GM19351 (cell line): ENCODE data around the gene SRSF8.
"Not testable (repeated sequence)": the region's sequence is repeated elsewhere in the genome, so short reads cannot be mapped to it uniquely, and the experiment has no call there.

ENCODE experiments used
- ATAC-seq: cut with Tn5 transposase; IDR thresholded peaks from one replicate; pipeline ENCODE4 v1.9.1; 2021; ENCODE audit warnings: mild to moderate bottlenecking, moderate library complexity; ENCODE audit not compliant: unreplicated experiment

SRSF8 gene, protein sequence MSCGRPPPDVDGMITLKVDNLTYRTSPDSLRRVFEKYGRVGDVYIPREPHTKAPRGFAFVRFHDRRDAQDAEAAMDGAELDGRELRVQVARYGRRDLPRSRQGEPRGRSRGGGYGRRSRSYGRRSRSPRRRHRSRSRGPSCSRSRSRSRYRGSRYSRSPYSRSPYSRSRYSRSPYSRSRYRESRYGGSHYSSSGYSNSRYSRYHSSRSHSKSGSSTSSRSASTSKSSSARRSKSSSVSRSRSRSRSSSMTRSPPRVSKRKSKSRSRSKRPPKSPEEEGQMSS

DNA sequence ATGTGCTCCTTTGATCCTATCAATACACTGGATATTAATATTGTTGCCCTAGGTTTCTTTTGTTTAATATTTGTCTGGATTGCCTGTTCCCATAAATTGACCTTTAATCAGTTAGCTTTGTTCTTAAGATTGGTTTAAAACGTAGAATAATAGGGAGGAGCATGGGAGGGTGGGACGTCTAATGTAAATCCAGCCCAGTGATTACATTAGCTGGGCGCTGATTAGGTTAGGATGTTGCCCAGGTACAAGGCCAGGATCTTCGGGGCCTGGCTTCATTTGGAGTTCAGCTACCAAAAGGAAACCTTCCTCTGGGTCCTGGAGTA is at the start of gene SRSF8:
Gene SRSF8 (plus strand): TSS at position 204 of the 323 bp plus-strand sequence. CDS start 308 bp downstream, outside the sequence.
- peak; percentile 44 for ATAC-seq

DNA sequence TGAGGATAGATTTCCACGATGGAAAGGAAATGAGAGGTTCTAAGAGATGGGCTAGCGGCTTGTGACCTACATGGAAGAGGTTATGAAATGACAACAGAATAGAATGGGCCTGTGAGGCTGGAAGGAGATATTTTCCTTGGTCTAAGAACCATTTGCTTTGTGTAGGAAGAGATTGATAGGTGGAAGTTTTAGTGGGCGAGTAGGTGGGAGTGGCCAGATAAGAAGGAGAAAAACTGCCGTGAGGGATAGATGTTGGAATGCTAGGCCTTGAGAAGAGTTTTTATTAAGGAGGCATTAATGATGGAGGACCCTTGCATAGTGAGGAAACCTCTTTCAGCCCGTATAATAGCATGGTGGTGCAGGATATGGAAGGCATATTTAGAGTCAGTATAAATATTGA is 45.3 kb upstream of the SRSF8 start:
- ATAC-seq: not testable (repeated sequence)

DNA sequence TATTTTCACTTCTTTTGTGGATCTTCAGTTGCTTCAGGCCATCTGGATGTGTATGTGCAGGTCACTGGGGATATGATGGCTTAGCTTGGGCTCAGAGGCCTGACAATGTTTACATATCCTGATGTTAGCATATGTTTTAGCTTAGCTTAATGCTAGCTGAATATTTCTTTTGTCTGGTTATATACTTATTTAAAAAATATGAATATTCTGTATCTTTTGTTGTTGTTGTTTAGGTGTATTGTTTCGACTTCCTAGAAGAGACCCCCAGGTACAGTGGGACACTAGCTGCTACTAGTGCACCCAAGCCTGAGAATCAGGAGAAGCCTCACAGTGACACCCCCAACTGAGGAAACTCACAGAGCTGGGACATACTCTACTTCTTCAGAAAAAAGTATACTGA is 41.8 kb upstream of the SRSF8 start, which contains the start of gene KDM4E:
Gene KDM4E (plus strand): TSS at position 301 of the 400 bp plus-strand sequence. CDS start 300 bp downstream, outside the sequence.
- ATAC-seq: no peak

DNA sequence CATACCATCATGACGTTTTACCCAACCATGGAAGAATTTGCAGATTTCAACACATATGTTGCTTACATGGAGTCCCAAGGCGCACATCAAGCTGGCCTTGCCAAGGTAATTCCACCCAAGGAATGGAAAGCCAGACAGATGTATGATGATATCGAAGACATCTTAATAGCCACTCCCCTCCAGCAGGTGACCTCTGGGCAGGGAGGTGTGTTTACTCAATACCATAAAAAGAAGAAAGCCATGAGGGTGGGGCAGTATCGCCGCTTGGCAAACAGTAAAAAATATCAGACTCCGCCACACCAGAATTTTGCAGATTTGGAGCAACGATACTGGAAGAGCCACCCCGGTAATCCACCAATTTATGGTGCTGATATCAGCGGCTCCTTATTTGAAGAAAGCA is 41.1 kb upstream of the SRSF8 start:
- ATAC-seq: not testable (repeated sequence)

DNA sequence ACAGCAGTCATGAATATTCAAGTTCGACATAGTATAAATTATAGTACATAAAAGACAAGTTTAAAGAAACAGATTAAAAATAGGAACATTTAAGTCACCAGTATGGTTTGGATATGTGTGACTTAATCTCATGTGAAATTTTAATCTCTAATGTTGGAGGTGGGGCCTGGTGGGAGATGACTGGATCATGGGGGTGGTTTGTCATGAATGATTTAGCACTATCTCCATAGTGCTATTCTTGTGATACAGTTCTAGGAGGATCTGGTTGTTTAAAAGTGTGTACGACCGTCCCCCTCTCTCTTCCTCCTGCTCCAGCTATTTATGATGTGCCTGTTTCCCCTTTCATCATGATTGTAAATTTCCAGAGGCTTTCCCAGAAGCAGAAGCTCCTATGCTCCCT is 38.4 kb upstream of the SRSF8 start:
- no peak for ATAC-seq

DNA sequence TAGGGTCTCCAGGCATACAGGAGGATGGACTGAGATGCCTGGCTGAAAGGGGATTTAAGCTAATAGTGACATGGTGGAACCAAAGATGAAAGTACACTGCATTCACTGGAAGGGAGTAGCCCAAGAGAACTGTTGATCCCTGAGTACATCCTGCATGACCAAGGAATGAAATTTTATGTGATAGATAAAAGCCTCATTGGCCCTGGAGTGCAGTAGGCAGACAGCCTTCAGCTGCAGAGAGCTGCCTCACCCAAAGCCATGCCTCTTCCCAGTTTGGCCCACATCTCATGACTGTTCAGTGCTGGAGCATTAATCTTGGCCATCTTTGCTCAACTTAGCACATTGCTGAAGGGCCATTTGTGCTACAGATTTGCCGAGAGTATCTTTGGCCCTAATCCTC is 33.7 kb upstream of the SRSF8 start:
- no peak for ATAC-seq

DNA sequence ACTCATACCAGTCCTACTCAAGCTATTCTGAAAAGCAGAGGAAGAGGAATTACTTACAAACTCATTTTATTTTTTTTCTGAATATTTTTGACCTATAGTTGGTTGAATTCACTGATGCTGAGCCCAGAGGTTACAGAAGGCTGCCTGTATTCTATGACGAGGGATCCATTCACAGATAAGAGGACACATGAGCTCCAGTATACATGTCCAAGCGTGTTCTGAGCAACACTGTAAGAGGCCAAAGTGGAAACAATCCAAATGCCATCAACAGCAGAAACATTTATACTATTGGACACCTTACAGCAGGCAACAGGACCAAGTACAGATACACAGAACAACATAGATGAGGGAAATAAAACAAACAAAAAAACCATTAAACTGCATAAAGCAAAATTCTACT is 31.4 kb upstream of the SRSF8 start:
- no peak for ATAC-seq

DNA sequence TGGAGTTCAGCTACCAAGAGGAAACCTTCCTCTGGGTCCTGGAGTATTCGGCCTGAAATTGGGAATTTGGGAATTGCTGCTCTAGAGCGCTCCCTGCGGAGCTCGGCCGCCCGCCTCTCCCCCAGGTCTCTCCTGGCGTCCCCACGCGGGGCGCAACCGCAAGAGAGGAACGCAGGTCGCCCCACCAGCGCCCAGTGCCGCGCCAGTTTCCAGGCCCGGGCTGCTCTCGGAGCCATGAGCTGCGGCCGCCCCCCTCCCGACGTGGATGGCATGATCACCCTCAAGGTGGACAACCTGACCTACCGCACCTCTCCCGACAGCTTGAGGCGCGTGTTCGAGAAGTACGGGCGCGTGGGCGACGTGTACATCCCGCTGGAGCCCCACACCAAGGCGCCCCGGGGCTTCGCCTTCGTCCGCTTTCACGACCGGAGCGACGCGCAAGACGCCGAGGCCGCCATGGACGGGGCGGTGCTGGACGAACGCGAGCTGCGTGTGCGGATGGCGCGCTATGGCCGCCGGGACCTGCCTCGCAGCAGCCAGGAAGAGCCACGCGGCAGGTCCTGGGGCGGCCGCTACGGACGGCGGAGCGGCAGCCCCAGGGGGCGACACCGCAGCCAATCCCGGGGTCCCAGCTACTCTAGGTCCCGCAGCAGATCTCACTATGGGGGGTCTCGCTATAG is 29.2 kb upstream of the SRSF8 start:
- ATAC-seq: not testable (repeated sequence)

DNA sequence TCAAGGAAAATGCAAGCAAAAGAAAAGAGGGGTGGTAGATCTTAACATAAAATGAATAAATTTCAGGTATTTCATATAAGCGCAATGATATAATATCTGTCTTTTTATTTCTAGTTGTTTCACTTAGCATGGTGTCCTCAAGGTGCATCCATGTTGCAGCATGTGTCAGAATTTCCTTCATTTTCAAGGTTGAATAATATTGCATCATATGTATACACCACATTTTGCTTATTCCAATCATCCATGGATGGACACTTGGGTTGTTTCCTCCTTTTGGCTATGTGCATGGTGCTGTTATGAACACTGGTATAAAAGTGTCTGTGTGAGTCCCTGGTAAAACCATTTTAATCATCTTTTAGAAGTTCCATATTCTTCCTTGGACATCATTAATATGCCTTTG is 24.5 kb upstream of the SRSF8 start:
- ATAC-seq: no peak

DNA sequence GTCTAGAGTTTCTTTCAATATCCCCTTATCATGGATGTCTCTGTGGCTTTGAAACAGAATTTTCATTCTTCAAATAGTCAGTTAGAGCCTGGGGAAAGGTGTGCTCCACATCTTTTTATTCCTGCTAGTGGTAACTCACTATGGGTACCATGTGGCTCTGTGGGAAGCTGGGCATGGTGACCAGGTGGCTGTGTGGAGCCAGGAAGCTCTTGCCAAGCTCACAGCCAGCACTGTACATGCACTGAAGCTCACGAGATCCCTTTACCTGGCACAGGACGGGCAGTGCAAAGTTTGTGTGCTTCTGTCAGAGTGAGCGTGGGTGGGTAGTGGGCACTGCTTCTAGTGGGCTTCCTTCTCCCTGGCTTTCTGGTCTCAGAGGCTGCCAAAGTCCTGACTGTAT is 23.8 kb upstream of the SRSF8 start:
- ATAC-seq: no peak

DNA sequence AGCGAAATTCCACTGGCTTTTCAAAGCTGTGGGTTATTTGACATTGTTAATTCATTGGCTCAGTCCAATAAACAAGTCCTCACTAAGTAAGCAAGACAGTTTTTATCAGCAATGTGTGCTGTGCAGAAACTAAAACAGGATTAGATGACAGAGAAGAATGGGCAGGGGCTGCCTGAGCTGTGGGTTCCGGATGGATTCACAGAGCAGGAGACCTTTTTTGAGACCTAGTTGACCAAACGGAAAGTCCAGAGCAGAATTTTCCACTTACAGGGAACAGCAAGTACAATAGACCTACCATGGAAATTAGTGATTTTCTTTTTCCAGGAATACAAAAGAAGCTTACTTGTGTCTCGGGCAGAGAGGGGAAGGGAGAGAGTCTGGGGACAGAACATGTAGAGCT is 22.7 kb upstream of the SRSF8 start:
- ATAC-seq: no peak

DNA sequence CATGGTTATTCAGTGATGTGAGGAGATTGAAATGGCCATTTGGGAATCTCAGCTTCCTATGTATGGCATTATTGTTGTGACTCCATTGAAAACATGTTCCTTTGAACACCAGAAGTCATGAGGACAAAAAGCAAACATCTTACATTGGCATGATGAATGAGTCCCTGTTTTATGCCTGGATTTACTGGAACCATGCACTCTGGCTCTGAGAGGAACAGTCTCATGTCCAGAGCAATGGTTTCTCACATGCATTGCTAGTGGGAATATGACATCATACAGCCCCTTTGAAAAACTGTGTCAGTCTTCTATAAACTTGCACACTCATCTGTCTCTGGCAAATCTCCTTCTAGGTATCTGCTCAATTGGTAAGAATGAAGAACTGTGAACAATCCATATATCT is 20.9 kb upstream of the SRSF8 start:
- no peak for ATAC-seq

DNA sequence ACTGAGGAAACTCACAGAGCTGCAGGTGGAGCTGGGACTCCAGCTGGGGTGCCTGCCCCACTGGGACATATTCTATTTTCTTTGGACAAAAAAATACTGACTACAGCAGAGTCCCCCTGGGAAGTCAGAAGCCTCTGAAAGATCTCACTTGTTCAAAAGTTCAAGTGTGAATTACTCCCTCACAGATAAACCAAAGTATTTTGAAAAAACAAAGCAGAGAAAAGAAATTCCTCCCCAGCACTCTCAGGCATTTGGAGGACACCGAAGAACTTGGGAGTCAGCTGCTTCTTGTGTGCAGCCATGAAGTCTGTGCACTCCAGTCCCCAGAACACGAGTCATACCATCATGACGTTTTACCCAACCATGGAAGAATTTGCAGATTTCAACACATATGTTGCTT is 17.6 kb upstream of the SRSF8 start, which contains the start of gene KDM4F:
Gene KDM4F (plus strand): TSS at position 301 of the 400 bp plus-strand sequence.
- ATAC-seq: not testable (repeated sequence)

DNA sequence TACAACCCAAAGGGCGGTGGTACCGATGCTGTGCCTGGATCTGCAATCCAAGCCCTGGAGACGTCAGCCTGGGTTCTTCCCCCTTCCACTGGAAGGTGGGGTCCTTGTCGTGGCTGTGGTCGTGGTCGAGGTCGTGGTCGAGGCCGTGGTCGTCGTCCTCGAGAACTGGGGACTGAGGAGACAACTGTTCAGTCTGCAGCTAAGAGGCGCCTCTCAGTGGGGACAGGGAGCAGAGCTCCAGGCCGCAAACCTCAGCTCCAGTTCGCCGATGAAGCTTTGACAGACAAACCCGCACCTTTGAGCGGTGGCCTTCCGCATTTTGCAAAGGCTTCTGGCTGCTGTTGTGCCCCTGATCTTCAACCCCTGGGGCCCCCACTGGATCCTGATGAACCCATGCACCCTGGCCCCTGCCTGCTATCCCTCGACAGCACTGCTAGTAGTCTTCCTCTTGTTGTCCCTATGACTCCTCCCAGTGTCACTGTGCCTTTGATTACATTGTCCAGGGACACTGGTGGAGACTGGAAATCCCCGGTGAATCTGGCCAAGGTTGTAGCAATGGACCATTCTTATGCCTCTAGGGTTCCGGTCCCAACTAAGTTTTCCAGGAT is 16.0 kb upstream of the SRSF8 start:
- no peak for ATAC-seq

DNA sequence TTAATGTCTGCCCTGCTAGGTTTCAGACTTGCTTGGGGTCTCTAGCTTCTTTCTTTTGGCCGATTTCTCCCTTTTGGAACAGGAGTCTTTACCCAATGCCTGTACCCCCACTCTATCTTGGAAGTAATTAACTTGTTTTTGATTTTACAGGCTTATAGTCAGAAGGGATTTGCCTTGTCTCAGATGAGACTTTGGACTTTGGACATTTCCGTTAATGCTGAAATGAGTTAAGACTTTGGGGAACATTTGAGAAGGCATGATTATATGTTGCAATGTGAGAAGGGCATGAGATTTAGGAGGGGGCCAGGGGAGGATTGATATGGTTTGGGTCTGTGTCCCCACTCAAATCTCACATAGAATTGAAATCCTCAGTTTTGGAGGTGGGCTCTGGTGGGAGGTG is 12.4 kb upstream of the SRSF8 start:
- no peak for ATAC-seq

DNA sequence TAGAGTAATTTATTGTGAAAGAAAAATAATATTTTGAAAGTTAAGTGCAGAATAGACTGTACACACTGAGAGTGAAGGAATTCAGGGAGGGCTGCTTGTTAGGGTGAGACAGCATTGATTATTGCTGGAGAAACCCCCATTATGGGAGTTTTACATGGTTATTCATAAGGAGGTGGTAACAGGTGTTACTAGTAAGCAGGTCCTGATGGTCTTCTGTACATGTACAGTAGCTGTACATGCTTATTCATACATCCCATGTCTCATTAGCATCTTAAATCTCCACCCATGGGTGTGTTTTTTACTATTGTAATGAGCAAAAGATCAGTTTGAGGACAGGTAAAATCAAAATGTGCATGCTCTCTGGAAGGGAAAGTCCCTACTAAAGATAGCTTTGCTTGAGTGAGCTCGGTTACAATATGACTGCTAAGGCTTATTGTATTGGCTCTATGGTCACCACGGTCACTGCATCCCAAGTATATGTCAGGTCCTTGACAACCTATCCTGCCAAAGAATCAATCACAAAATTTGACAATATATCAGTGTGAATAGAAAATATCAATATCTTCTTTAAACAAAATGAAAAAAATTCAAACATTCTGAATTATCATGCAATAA is 11.3 kb upstream of the SRSF8 start:
- ATAC-seq: peak; percentile 98

DNA sequence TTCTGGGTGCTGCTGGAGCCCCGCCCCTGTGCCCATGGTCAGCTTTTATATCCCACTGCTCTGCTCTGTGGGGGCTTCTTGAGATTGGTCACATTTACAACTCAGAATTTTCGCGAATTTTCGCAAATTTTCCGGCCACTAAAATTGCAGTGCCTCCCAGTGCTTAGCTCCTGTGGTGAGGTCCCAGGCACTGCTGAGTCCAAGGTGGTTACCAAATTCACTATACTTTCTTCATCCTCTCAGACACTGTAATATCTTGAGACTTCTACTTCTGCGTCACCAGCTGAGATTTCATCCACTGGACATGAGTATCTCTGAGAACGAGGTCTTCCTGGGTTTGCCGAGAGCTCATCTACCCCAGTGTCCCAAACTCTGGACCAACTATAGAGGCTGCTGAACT is 8.8 kb upstream of the SRSF8 start:
- ATAC-seq: no peak

DNA sequence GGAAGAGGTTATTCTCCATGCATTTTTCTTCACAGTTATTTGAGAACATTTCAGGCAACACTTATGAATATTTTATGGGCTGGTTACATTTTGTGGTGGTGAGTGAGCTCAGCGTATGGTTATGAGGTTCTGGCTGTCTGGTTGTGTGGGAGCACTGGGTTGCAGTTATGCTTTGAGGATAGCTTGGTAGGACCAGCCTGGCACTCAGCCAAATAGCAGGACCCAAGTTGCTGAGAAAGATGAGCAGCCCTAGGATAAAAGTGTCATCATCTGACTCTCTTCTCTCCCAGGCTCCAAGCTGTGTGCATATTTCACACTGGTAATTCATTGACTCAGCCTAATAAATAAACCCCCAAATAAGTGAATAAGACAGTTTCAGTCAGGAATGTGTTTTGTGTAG is 8.1 kb upstream of the SRSF8 start:
- ATAC-seq: no peak

DNA sequence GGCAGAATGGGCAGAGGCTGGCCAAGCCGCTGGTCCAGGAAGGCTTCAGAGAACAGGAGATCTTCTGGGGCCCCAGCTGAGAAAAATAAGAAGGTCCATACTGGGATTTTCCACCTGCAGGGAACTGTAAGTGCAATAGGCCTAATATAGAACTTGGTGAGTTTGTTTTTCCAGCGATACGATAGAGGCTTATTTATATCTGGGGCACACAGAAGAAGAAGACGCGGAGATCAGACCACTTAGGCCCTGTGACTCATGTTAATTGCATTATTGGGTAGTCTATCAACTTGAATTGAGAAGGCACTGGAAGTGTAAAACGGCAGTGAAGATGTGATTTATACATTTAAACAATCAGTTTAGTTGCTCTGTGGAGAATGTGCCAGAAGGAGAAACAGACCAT is 7.7 kb upstream of the SRSF8 start:
- ATAC-seq: no peak

DNA sequence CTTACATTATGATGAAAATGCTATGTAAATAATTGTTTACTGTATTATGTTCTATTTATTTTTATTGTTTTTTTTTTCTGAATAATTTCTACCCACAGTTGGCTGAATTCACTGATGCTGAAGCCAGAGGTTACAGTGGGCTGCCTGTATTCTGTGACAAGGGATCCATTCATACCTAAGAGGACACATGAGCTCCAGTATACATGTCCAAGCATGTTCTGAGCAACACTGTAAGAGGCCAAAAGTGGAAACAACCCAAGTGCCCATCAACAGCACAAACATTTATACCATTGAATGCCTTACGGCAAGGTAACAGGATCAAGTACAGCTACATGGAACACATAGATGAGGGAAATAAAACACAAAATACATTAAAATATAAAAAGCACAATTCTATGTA is 1.4 kb upstream of the SRSF8 start:
- no peak for ATAC-seq

DNA sequence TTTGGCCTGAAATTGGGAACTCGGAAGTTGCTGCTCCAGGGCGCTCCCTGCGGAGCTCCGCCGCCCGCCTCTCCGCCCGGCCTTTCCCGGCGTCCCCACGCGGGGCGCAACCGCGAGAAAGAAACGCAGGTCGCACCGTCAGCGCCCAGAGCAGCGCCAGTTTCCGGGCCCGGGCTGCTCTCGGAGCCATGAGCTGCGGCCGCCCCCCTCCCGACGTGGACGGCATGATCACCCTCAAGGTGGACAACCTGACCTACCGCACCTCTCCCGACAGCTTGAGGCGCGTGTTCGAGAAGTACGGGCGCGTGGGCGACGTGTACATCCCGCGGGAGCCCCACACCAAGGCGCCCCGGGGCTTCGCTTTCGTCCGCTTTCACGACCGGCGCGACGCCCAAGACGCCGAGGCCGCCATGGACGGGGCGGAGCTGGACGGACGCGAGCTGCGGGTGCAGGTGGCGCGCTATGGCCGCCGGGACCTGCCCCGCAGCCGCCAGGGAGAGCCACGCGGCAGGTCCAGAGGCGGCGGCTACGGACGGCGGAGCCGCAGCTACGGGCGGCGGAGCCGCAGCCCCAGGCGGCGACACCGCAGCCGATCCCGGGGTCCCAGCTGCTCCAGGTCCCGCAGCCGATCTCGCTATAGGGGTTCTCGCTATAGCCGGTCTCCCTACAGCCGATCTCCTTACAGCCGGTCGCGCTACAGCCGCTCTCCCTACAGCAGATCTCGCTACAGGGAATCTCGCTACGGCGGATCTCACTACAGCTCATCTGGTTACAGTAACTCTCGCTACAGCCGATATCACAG is 521 bp downstream of the SRSF8 start:
- ATAC-seq: peak; percentile 57
